GM12892 (cell line): ENCODE results near the gene GALNTL6.

Source experiments
- POLR2A ChIP-seq: IDR thresholded peaks from 2 replicates; pipeline ENCODE4 v1.6.1; 2011; ENCODE audit warnings: low read depth, low read length, control low read depth
- POLR2AphosphoS5 ChIP-seq: IDR thresholded peaks from 2 replicates; pipeline ENCODE4 v1.6.1; 2011; ENCODE audit warnings: low read depth, low read length, control low read depth

DNA sequence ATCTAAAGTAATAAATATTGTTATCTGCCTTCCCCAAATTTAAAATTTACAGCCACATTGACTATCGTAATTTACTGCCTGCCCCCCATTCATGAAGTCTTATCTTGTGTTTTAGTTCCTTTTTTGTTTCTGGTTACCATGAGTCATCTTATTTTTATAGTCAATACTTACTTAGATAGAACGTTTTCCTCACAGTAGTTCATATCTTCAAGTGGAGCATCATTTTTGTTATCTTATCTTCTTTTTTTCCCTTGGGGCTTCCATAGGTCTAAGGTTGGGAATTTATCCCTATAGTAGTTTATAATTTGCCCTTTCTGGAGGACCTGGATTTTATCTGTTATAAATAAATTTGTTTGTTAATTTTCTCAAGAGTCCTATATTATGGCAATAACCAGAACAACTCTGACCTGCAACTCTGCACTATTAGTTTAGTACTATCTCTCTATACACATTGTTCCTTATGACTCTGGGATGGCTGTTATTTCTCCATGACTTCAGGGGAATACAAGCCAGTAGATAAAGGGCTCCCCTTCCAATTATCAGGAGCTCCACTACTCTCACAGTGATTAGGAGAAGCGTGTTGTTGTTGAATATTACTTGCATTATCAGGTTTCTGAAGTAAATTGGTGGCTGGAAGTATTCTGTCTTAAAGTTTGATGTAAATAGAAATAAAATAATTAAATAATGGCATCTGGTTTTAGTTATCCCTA, 330.6 kb downstream of the GALNTL6 start:
- TF ChIP-seq POLR2A (no peak), POLR2AphosphoS5 (no peak)
